HS-5 (cell line): Measurements from ENCODE around the gene ZNF816.
"Not testable (repeated sequence)": the region's sequence is repeated elsewhere in the genome, so short reads cannot be mapped to it uniquely, and the experiment has no call there.

Source experiments
- DNase-seq: peaks from one replicate; pipeline ENCODE4 v3.0.0-alpha.2; 2012; ENCODE audit warnings: low read depth

Gene ZNF816

GRCh38 chr19:52962394-52963246 lies at the start of gene ZNF816:
Gene ZNF816 (minus strand): TSS chr19:52962881. CDS start chr19:52956089, 6,792 bp downstream.
- peak; percentile 66 for DNase-seq

GRCh38 chr19:53012006-53012405 lies 49.3 kb upstream of the ZNF816 start:
- no peak for DNase-seq

- no peak for DNase-seq
Observed at GRCh38 chr19:53010494-53010893, 47.8 kb upstream of the ZNF816 start.

- DNase-seq, result no peak
Observed at GRCh38 chr19:53008061-53008778, 45.5 kb upstream of the ZNF816 start.

- DNase-seq, result no peak
Observed at GRCh38 chr19:53007606-53008005, 44.9 kb upstream of the ZNF816 start.

- DNase-seq, result no peak
Observed at GRCh38 chr19:53007200-53007599, 44.5 kb upstream of the ZNF816 start.

GRCh38 chr19:53004242-53004641 lies 41.6 kb upstream of the ZNF816 start:
- DNase-seq, result no peak

- no peak for DNase-seq
Observed at GRCh38 chr19:53002479-53002878, 39.8 kb upstream of the ZNF816 start.

- no peak for DNase-seq
Observed at GRCh38 chr19:52997975-52998374, 35.3 kb upstream of the ZNF816 start.

GRCh38 chr19:52995711-52996110 lies 33.0 kb upstream of the ZNF816 start:
- DNase-seq, result no peak

GRCh38 chr19:52993342-52994178 lies 30.9 kb upstream of the ZNF816 start:
- DNase-seq, result no peak

GRCh38 chr19:52992109-52993004 lies 29.7 kb upstream of the ZNF816 start:
- no peak for DNase-seq

- DNase-seq, result peak; percentile 67
Observed at GRCh38 chr19:52991484-52991883, 28.8 kb upstream of the ZNF816 start.

GRCh38 chr19:52990759-52991418 lies 28.2 kb upstream of the ZNF816 start:
- DNase-seq, result no peak

- DNase-seq, result no peak
Observed at GRCh38 chr19:52988506-52988905, 25.8 kb upstream of the ZNF816 start.

GRCh38 chr19:52987221-52987620 lies 24.5 kb upstream of the ZNF816 start:
- DNase-seq, result no peak

- DNase-seq, result not testable (repeated sequence)
Observed at GRCh38 chr19:52983167-52983566, 20.5 kb upstream of the ZNF816 start.

GRCh38 chr19:52981329-52981728 lies 18.6 kb upstream of the ZNF816 start:
- DNase-seq, result no peak

- DNase-seq, result no peak
Observed at GRCh38 chr19:52967772-52968171, 5.1 kb upstream of the ZNF816 start.

- DNase-seq, result no peak
Observed at GRCh38 chr19:52963247-52963618, 552 bp upstream of the ZNF816 start.

GRCh38 chr19:52961981-52962380 lies 700 bp downstream of the ZNF816 start:
- peak; percentile 8 for DNase-seq
